IPS-18a (cell line): Measurements from ENCODE around the gene SELENOK.

Experiments used
- H3K27ac ChIP-seq: one replicate; pipeline ENCODE4 v1.5.1; 2013; ENCODE audit warnings: low read length
- H3K27me3 ChIP-seq: one replicate; pipeline ENCODE4 v1.6.1; 2013; ENCODE audit warnings: mild to moderate bottlenecking, low read length; ENCODE audit not compliant: control insufficient read depth, insufficient read depth
- H3K36me3 ChIP-seq: one replicate; pipeline ENCODE4 v1.6.1; 2013; ENCODE audit warnings: low read depth, low read length; ENCODE audit not compliant: control insufficient read depth
- H3K4me1 ChIP-seq: one replicate; pipeline ENCODE4 v1.6.1; 2013; ENCODE audit warnings: low read depth, low read length; ENCODE audit not compliant: control insufficient read depth
- H3K4me3 ChIP-seq: one replicate; pipeline ENCODE4 v1.5.1; 2013; ENCODE audit warnings: low read length
- H3K9ac ChIP-seq: one replicate; pipeline ENCODE4 v1.6.1; 2013; ENCODE audit warnings: mild to moderate bottlenecking, low read length, moderate library complexity
- H3K9me3 ChIP-seq: one replicate; pipeline ENCODE4 v1.6.1; 2013; ENCODE audit warnings: low read depth, low read length; ENCODE audit not compliant: control insufficient read depth

The SELENOK gene

GRCh38 chr3:53849916-53850315 is 41.7 kb downstream of the SELENOK start:
- H3K9ac ChIP-seq: no peak overlapping the region
- no peaks in the 10 kb centered on the region for H3K9me3 ChIP-seq
- no peak overlapping the region for H3K27ac ChIP-seq
- no peak overlapping the region for H3K4me3 ChIP-seq
- peaks cover 18% of the 10 kb centered on the region for H3K27me3 ChIP-seq
- peaks cover 13% of the 10 kb centered on the region for H3K4me1 ChIP-seq
- peaks cover 14% of the 10 kb centered on the region for H3K36me3 ChIP-seq

GRCh38 chr3:53846851-53847155 is 44.9 kb downstream of the SELENOK start:
- Histone ChIP-seq H3K9me3 (no peaks in the 10 kb centered on the region), H3K4me1 (peaks cover 39% of the 10 kb centered on the region), H3K36me3 (peaks cover 3% of the 10 kb centered on the region), H3K9ac (no peak overlapping the region), H3K27ac (no peak overlapping the region), H3K27me3 (peaks cover 18% of the 10 kb centered on the region), H3K4me3 (peak overlapping the region; percentile 69)

GRCh38 chr3:53846134-53846850 is 45.4 kb downstream of the SELENOK start, which contains the start of the genes CHDH and IL17RB:
TSS of gene CHDH (minus strand) at chr3:53846419. CDS start at chr3:53824008, 22,411 bp downstream.
TSS of gene IL17RB (plus strand) at chr3:53846568. CDS start at chr3:53846589, 21 bp downstream.
- Histone ChIP-seq H3K36me3 (peaks cover 3% of the 10 kb centered on the region), H3K4me3 (peak within 1 kb of the TSS; percentile 69), H3K9me3 (no peaks in the 10 kb centered on the region), H3K4me1 (peaks cover 43% of the 10 kb centered on the region), H3K27ac (no peak within 1 kb of the TSS), H3K27me3 (peaks cover 18% of the 10 kb centered on the region), H3K9ac (peak within 1 kb of the TSS; percentile 64)

GRCh38 chr3:53845881-53846133 is 45.9 kb downstream of the SELENOK start:
- H3K36me3 ChIP-seq: peaks cover 3% of the 10 kb centered on the region
- H3K4me3 ChIP-seq: peak overlapping the region; percentile 69
- peak overlapping the region; percentile 64 for H3K9ac ChIP-seq
- no peaks in the 10 kb centered on the region for H3K9me3 ChIP-seq
- peaks cover 43% of the 10 kb centered on the region for H3K4me1 ChIP-seq
- H3K27ac ChIP-seq: no peak overlapping the region
- H3K27me3 ChIP-seq: peaks cover 18% of the 10 kb centered on the region

- peak overlapping the region; percentile 69 for H3K4me3 ChIP-seq
- no peaks in the 10 kb centered on the region for H3K9me3 ChIP-seq
- H3K4me1 ChIP-seq: peaks cover 43% of the 10 kb centered on the region
- peaks cover 18% of the 10 kb centered on the region for H3K27me3 ChIP-seq
- H3K9ac ChIP-seq: peak overlapping the region; percentile 64
- peaks cover 3% of the 10 kb centered on the region for H3K36me3 ChIP-seq
- H3K27ac ChIP-seq: no peak overlapping the region
Measured at GRCh38 chr3:53845103-53845880, 46.4 kb downstream of the SELENOK start.

GRCh38 chr3:53844262-53845102 is 47.2 kb downstream of the SELENOK start:
- Histone ChIP-seq H3K9me3 (no peaks in the 10 kb centered on the region), H3K27me3 (peaks cover 18% of the 10 kb centered on the region), H3K4me1 (peaks cover 43% of the 10 kb centered on the region), H3K9ac (no peak overlapping the region), H3K36me3 (no peaks in the 10 kb centered on the region), H3K4me3 (peak overlapping the region; percentile 69), H3K27ac (no peak overlapping the region)

GRCh38 chr3:53843195-53844177 is 48.2 kb downstream of the SELENOK start:
- Histone ChIP-seq H3K9me3 (no peaks in the 10 kb centered on the region), H3K4me1 (peaks cover 43% of the 10 kb centered on the region), H3K9ac (no peak overlapping the region), H3K36me3 (no peaks in the 10 kb centered on the region), H3K4me3 (peak overlapping the region; percentile 18), H3K27me3 (peaks cover 18% of the 10 kb centered on the region), H3K27ac (no peak overlapping the region)

GRCh38 chr3:53842436-53843194 is 49.0 kb downstream of the SELENOK start:
- Histone ChIP-seq H3K9me3 (no peaks in the 10 kb centered on the region), H3K4me1 (peaks cover 43% of the 10 kb centered on the region), H3K27me3 (peaks cover 12% of the 10 kb centered on the region), H3K36me3 (no peaks in the 10 kb centered on the region), H3K9ac (no peak overlapping the region), H3K27ac (no peak overlapping the region), H3K4me3 (no peak overlapping the region)

GRCh38 chr3:53841296-53841695 is 50.4 kb downstream of the SELENOK start:
- H3K27me3 ChIP-seq: no peaks in the 10 kb centered on the region
- no peaks in the 10 kb centered on the region for H3K9me3 ChIP-seq
- H3K36me3 ChIP-seq: no peaks in the 10 kb centered on the region
- H3K4me3 ChIP-seq: no peak overlapping the region
- no peak overlapping the region for H3K27ac ChIP-seq
- H3K9ac ChIP-seq: no peak overlapping the region
- H3K4me1 ChIP-seq: peaks cover 36% of the 10 kb centered on the region

GRCh38 chr3:53837331-53837730 is 54.3 kb downstream of the SELENOK start:
- H3K9ac ChIP-seq: no peak overlapping the region
- H3K27ac ChIP-seq: no peak overlapping the region
- H3K36me3 ChIP-seq: no peaks in the 10 kb centered on the region
- H3K4me1 ChIP-seq: peaks cover 7% of the 10 kb centered on the region
- no peaks in the 10 kb centered on the region for H3K9me3 ChIP-seq
- no peaks in the 10 kb centered on the region for H3K27me3 ChIP-seq
- no peak overlapping the region for H3K4me3 ChIP-seq
